Stimulated activated CD4-positive, alpha-beta T cell treated with anti-CD3 and anti-CD28 coated beads, Interleukin-2, amount 100 ng/mL, for 4 hours (primary cell): ENCODE data around the gene ZNG1C.
"Not testable (repeated sequence)": the region's sequence is repeated elsewhere in the genome, so short reads cannot be mapped to it uniquely, and the experiment has no call there.

Experiments
- DNase-seq: peaks from one replicate; pipeline ENCODE4 v3.0.0-alpha.2; 2020; ENCODE audit warnings: low read depth

The ZNG1C gene

GRCh38 chr9:68241683-68242082 lies at the start of gene ZNG1C:
Gene ZNG1C (plus strand): TSS chr9:68241983. CDS start chr9:68242032, 49 bp downstream.
- DNase-seq: not testable (repeated sequence)

- not testable (repeated sequence) for DNase-seq
Observed at GRCh38 chr9:68242437-68242836, 654 bp downstream of the ZNG1C start.

- DNase-seq: not testable (repeated sequence)
Observed at GRCh38 chr9:68281041-68281440, 39.3 kb downstream of the ZNG1C start.

GRCh38 chr9:68302567-68302966 lies 60.8 kb downstream of the ZNG1C start, which contains the start of gene FOXD4L3:
Gene FOXD4L3 (plus strand): TSS chr9:68302867. CDS start chr9:68302952, 85 bp downstream.
- not testable (repeated sequence) for DNase-seq

- not testable (repeated sequence) for DNase-seq
Observed at GRCh38 chr9:68303771-68304170, 62.0 kb downstream of the ZNG1C start.

GRCh38 chr9:68304212-68304611 lies 62.4 kb downstream of the ZNG1C start:
- not testable (repeated sequence) for DNase-seq

- DNase-seq: not testable (repeated sequence)
Observed at GRCh38 chr9:68304777-68305176, 63.0 kb downstream of the ZNG1C start.

- DNase-seq: not testable (repeated sequence)
Observed at GRCh38 chr9:68305680-68306285, 64.0 kb downstream of the ZNG1C start.

- not testable (repeated sequence) for DNase-seq
Observed at GRCh38 chr9:68306391-68306964, 64.7 kb downstream of the ZNG1C start.

- DNase-seq: not testable (repeated sequence)
Observed at GRCh38 chr9:68307127-68307526, 65.3 kb downstream of the ZNG1C start.

GRCh38 chr9:68307654-68308053 lies 65.9 kb downstream of the ZNG1C start:
- not testable (repeated sequence) for DNase-seq

- not testable (repeated sequence) for DNase-seq
Observed at GRCh38 chr9:68311208-68311607, 69.4 kb downstream of the ZNG1C start.

GRCh38 chr9:68318209-68318608 lies 76.4 kb downstream of the ZNG1C start:
- not testable (repeated sequence) for DNase-seq

GRCh38 chr9:68323749-68324148 lies 82.0 kb downstream of the ZNG1C start:
- DNase-seq: not testable (repeated sequence)

GRCh38 chr9:68324518-68324917 lies 82.7 kb downstream of the ZNG1C start:
- DNase-seq: not testable (repeated sequence)

- not testable (repeated sequence) for DNase-seq
Observed at GRCh38 chr9:68329106-68329505, 87.3 kb downstream of the ZNG1C start.

- DNase-seq: not testable (repeated sequence)
Observed at GRCh38 chr9:68330531-68331173, 88.9 kb downstream of the ZNG1C start.

GRCh38 chr9:68332122-68332521 lies 90.3 kb downstream of the ZNG1C start:
- DNase-seq: not testable (repeated sequence)

GRCh38 chr9:68335935-68336334 lies 94.2 kb downstream of the ZNG1C start:
- not testable (repeated sequence) for DNase-seq

- not testable (repeated sequence) for DNase-seq
Observed at GRCh38 chr9:68336639-68337339, 95.0 kb downstream of the ZNG1C start.

GRCh38 chr9:68338000-68338399 lies 96.2 kb downstream of the ZNG1C start:
- not testable (repeated sequence) for DNase-seq
